Measurements from ENCODE around the gene TAL1.

DNA sequence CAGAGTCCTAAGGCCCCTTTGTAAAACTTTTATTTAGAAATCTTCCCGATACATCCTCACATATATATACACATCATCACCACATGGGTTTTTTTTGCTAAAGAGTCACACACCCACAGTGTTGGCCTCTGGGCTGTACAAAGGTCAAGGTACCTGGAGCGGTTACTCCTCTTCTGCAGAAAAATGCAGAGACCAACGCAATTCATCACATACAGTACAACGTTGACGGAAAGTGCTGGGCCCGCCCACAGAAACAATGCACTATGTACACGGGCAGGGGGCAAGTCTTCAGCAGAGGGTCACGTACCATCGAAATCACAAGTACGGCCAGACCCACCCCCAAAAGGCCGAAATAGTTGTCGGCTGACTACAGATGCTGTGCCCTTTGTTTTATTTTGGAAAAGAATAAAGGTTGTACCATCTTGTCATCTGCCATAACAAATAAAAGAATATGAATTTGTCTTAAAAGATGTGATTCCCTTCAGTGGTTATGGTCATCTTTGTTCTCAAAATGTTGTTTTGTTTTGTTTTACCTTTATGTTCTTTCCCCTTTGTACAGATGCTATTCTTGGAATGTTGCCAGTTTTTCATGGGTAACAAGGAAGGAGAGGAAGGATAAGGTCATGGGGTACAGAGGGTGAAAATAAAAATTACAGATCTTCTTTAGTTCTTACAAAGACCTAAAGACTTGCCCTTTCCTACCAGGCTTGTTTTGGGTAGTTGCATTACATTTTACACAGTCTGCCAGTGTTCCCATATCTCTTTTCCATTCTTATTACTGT lies 15.6 kb downstream of the TAL1 start:
- TF ChIP-seq, protein P1, sequence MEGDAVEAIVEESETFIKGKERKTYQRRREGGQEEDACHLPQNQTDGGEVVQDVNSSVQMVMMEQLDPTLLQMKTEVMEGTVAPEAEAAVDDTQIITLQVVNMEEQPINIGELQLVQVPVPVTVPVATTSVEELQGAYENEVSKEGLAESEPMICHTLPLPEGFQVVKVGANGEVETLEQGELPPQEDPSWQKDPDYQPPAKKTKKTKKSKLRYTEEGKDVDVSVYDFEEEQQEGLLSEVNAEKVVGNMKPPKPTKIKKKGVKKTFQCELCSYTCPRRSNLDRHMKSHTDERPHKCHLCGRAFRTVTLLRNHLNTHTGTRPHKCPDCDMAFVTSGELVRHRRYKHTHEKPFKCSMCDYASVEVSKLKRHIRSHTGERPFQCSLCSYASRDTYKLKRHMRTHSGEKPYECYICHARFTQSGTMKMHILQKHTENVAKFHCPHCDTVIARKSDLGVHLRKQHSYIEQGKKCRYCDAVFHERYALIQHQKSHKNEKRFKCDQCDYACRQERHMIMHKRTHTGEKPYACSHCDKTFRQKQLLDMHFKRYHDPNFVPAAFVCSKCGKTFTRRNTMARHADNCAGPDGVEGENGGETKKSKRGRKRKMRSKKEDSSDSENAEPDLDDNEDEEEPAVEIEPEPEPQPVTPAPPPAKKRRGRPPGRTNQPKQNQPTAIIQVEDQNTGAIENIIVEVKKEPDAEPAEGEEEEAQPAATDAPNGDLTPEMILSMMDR (conservative IDR thresholded peaks at IDR 0.05; ENCODE audit: low read depth in 2 of 2) = no peak
- TF ChIP-seq EZH2 (IDR thresholded peaks at IDR 0.05; ENCODE audit: low read depth, unreplicated experiment) (no peak), POLR2AphosphoS5 (IDR thresholded peaks at IDR 0.05; ENCODE audit: low read depth) (no peak), ZNF331 (CRISPR knock-in tag; IDR thresholded peaks at IDR 0.05; ENCODE audit: low read depth) (no peak), EZH2phosphoT487 (IDR thresholded peaks at IDR 0.05; ENCODE audit: unreplicated experiment) (no peak), CREB1 (CRISPR knock-in tag; IDR thresholded peaks at IDR 0.05; ENCODE audit: low read depth) (no peak), NANOG (IDR thresholded peaks at IDR 0.05; ENCODE audit: borderline replicate concordance) (no peak), JUNB (IDR thresholded peaks at IDR 0.05; ENCODE audit: unreplicated experiment) (no peak), STAT1 (IDR thresholded peaks at IDR 0.05; ENCODE audit: unreplicated experiment) (no peak), ZNF114 (CRISPR knock-in tag; IDR thresholded peaks at IDR 0.05) (no peak)
- TF ChIP-seq, protein P2, sequence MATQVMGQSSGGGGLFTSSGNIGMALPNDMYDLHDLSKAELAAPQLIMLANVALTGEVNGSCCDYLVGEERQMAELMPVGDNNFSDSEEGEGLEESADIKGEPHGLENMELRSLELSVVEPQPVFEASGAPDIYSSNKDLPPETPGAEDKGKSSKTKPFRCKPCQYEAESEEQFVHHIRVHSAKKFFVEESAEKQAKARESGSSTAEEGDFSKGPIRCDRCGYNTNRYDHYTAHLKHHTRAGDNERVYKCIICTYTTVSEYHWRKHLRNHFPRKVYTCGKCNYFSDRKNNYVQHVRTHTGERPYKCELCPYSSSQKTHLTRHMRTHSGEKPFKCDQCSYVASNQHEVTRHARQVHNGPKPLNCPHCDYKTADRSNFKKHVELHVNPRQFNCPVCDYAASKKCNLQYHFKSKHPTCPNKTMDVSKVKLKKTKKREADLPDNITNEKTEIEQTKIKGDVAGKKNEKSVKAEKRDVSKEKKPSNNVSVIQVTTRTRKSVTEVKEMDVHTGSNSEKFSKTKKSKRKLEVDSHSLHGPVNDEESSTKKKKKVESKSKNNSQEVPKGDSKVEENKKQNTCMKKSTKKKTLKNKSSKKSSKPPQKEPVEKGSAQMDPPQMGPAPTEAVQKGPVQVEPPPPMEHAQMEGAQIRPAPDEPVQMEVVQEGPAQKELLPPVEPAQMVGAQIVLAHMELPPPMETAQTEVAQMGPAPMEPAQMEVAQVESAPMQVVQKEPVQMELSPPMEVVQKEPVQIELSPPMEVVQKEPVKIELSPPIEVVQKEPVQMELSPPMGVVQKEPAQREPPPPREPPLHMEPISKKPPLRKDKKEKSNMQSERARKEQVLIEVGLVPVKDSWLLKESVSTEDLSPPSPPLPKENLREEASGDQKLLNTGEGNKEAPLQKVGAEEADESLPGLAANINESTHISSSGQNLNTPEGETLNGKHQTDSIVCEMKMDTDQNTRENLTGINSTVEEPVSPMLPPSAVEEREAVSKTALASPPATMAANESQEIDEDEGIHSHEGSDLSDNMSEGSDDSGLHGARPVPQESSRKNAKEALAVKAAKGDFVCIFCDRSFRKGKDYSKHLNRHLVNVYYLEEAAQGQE (IDR thresholded peaks at IDR 0.05; ENCODE audit: unreplicated experiment) = no peak
- TF ChIP-seq, protein P3, sequence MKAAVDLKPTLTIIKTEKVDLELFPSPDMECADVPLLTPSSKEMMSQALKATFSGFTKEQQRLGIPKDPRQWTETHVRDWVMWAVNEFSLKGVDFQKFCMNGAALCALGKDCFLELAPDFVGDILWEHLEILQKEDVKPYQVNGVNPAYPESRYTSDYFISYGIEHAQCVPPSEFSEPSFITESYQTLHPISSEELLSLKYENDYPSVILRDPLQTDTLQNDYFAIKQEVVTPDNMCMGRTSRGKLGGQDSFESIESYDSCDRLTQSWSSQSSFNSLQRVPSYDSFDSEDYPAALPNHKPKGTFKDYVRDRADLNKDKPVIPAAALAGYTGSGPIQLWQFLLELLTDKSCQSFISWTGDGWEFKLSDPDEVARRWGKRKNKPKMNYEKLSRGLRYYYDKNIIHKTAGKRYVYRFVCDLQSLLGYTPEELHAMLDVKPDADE (IDR thresholded peaks at IDR 0.05) = no peak
- TF ChIP-seq, protein P4, sequence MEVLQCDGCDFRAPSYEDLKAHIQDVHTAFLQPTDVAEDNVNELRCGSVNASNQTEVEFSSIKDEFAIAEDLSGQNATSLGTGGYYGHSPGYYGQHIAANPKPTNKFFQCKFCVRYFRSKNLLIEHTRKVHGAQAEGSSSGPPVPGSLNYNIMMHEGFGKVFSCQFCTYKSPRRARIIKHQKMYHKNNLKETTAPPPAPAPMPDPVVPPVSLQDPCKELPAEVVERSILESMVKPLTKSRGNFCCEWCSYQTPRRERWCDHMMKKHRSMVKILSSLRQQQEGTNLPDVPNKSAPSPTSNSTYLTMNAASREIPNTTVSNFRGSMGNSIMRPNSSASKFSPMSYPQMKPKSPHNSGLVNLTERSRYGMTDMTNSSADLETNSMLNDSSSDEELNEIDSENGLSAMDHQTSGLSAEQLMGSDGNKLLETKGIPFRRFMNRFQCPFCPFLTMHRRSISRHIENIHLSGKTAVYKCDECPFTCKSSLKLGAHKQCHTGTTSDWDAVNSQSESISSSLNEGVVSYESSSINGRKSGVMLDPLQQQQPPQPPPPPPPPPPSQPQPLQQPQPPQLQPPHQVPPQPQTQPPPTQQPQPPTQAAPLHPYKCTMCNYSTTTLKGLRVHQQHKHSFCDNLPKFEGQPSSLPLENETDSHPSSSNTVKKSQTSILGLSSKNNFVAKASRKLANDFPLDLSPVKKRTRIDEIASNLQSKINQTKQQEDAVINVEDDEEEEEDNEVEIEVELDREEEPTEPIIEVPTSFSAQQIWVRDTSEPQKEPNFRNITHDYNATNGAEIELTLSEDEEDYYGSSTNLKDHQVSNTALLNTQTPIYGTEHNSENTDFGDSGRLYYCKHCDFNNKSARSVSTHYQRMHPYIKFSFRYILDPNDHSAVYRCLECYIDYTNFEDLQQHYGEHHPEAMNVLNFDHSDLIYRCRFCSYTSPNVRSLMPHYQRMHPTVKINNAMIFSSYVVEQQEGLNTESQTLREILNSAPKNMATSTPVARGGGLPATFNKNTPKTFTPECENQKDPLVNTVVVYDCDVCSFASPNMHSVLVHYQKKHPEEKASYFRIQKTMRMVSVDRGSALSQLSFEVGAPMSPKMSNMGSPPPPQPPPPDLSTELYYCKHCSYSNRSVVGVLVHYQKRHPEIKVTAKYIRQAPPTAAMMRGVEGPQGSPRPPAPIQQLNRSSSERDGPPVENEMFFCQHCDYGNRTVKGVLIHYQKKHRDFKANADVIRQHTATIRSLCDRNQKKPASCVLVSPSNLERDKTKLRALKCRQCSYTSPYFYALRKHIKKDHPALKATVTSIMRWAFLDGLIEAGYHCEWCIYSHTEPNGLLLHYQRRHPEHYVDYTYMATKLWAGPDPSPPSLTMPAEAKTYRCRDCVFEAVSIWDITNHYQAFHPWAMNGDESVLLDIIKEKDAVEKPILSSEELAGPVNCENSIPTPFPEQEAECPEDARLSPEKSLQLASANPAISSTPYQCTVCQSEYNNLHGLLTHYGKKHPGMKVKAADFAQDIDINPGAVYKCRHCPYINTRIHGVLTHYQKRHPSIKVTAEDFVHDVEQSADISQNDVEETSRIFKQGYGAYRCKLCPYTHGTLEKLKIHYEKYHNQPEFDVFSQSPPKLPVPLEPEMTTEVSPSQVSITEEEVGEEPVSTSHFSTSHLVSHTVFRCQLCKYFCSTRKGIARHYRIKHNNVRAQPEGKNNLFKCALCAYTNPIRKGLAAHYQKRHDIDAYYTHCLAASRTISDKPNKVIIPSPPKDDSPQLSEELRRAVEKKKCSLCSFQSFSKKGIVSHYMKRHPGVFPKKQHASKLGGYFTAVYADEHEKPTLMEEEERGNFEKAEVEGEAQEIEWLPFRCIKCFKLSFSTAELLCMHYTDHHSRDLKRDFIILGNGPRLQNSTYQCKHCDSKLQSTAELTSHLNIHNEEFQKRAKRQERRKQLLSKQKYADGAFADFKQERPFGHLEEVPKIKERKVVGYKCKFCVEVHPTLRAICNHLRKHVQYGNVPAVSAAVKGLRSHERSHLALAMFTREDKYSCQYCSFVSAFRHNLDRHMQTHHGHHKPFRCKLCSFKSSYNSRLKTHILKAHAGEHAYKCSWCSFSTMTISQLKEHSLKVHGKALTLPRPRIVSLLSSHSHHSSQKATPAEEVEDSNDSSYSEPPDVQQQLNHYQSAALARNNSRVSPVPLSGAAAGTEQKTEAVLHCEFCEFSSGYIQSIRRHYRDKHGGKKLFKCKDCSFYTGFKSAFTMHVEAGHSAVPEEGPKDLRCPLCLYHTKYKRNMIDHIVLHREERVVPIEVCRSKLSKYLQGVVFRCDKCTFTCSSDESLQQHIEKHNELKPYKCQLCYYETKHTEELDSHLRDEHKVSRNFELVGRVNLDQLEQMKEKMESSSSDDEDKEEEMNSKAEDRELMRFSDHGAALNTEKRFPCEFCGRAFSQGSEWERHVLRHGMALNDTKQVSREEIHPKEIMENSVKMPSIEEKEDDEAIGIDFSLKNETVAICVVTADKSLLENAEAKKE (CRISPR knock-in tag; IDR thresholded peaks at IDR 0.05) = no peak
